ENCODE measurements around the gene H1-8. TPM values are rescaled to one million over a fixed set of nuclear protein-coding genes. Genes with fewer than 3 reads are reported as not detected.

Gene H1-8
- total and polyA plus RNA-seq, 9 of the 15 experiments (the other 6 are each of a cell fraction or from before 2014, with no cell fraction given): not detected

- TF ChIP-seq NCOA1 (IDR thresholded peaks at IDR 0.05; ENCODE audit: low read depth): no peak
- no peak for TF ChIP-seq FIP1L1 (IDR thresholded peaks at IDR 0.05; ENCODE audit: low read depth, low read length, poor library complexity, severe bottlenecking)
- TF ChIP-seq ETV1 (tag; conservative IDR thresholded peaks at IDR 0.05; ENCODE audit: low read depth): no peak
These were observed 14.0 kb downstream of the H1-8 start (continued) for GRCh38 chr3:129556890-129557547.

GRCh38 chr3:129557548-129557894 is 14.5 kb downstream of the H1-8 start:
- FAIRE-seq: no peak
- Histone ChIP-seq H3K27ac (ENCODE audit: extremely low read depth, low read depth, low read length) (no peak overlapping the region), H3K9me1 (ENCODE audit: control insufficient read depth, insufficient read depth, low read length) (no peaks in the 10 kb centered on the region), H3K79me2 (ENCODE audit: control insufficient read depth, insufficient read depth, low read length) (no peaks in the 10 kb centered on the region), H3K36me3 (ENCODE audit: control insufficient read depth, insufficient read depth, low read length) (peaks cover 25% of the 10 kb centered on the region; the same call in 1 of the 3 replicates), H3K4me2 (ENCODE audit: insufficient read depth, low read length) (no peak overlapping the region), H3K4me1 (replicated peaks in 1 of 2; ENCODE audit: control insufficient read depth in 2 of 2, insufficient read depth in 2 of 2, low read length in 2 of 2) (peaks cover 7 to 53% of the 10 kb centered on the region in 2 experiments; a peak in 4 of 5 replicates), H2AFZ (ENCODE audit: low read depth, low read length) (no peak overlapping the region), H4K20me1 (replicated peaks; ENCODE audit: control insufficient read depth, insufficient read depth, low read length) (no peaks in the 10 kb centered on the region), H3K27me3 (ENCODE audit: control insufficient read depth in 2 of 2, insufficient read depth in 2 of 2, low read length in 2 of 2) (no peaks in the 10 kb centered on the region), H3K9me3 (replicated peaks; ENCODE audit: control insufficient read depth, insufficient read depth, low read depth, low read length) (no peaks in the 10 kb centered on the region), H3K9ac (ENCODE audit: insufficient read depth in 1 of 2, low read depth in 2 of 2, low read length in 2 of 2) (no peak overlapping the region), H3K4me3 (no peak overlapping the region)
- intact Hi-C loops (cut with micrococcal nuclease): no loop called here
- TF ChIP-seq LCOR (CRISPR knock-in tag; IDR thresholded peaks at IDR 0.05): no peak
- TF ChIP-seq ZBTB8A (IDR thresholded peaks at IDR 0.05; ENCODE audit: partially characterized antibody): no peak
- TF ChIP-seq CHD4 (IDR thresholded peaks at IDR 0.05; ENCODE audit: insufficient read depth, insufficient replicate concordance, low read depth, low read length, poor library complexity, severe bottlenecking): no peak
- in situ Hi-C loops (cut with MboI): no loop called here
- no TSS peak for BruUV-seq (replicated peaks)
- no peak for ATAC-seq
- POLR2A ChIA-PET: interaction anchor here (0.5 kb wide), 1 partner anchor 29 kb away, joined by 5 read pairs; no protein-coding TSS in a partner anchor
- no peak for DNase-seq (ENCODE audit: extremely low read depth in 1 of 4, low spot score in 3 of 4)
- 77% methylated on average over 11 of the region's 11 CpGs for WGBS (ENCODE audit: insufficient coverage, low coverage, missing lambda C conversion rate)
- CTCF ChIA-PET (ENCODE audit: low intra/inter-chr PET ratio): no interaction called here
